Measurements from ENCODE around the gene SLC6A9. TPM values are rescaled to one million over a fixed set of nuclear protein-coding genes. Genes with fewer than 3 reads are reported as not detected.
A peak's percentile ranks its signal among the peaks of the same experiment; 100 is the strongest.

Gene SLC6A9
- total RNA-seq, 1 donor from 2014 or later, result 19.2 TPM

GRCh38 chr1:44040418-44040817 is 9.2 kb upstream of the SLC6A9 start:
- intact Hi-C loops (cut with DNase I), result no loop called here

DNA sequence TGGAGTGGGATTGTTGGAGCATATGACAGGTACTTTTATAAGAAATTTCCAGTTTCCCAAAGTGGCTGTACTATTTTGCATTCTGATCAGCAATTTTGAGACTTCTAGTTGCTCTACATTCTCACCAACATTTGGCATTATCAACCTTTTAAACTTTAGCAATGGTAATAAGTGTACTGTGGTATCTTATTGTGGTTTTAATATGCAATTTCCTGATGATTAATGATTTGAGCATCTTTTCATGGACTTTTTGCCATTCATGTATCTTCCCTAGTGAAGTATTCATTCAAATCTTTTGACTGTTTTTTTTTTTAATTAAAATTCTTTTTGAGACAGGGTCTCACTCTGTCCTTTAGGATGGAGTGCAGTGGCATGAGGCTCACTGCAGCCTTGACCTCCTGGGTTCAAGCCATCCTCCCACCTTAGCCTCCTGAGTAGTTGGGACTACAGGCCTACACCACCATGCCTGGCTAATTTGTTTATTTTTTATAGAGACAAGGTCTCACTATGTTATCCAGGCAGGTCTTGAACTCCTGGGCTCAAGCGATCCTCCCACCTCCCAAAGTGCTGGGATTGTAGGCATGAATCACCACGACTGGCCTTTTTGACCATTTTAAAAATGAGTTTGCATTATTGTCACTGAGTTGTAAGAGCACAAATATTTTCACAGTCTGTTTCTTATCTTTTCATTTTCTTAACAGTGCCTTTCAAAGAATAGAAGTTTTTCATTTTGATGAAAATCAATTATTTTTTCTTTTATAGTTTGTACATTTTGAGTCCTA is 7.8 kb upstream of the SLC6A9 start:
- ATAC-seq (no peak), DNase-seq (no peak)
- no peaks in the 10 kb centered on the region for H3K9me3 ChIP-seq
- peaks cover 12% of the 10 kb centered on the region for H3K4me1 ChIP-seq
- intact Hi-C loops (cut with DNase I), result loop anchor here (5.0 kb wide), 1 partner anchor 37 kb away; no protein-coding TSS in a partner anchor
- no peaks in the 10 kb centered on the region for H3K27me3 ChIP-seq
- no peak overlapping the region for H3K4me3 ChIP-seq
- no peak for TF ChIP-seq CTCF (IDR thresholded peaks at IDR 0.05)
- no peaks in the 10 kb centered on the region for H3K36me3 ChIP-seq
- no peak overlapping the region for H3K27ac ChIP-seq

More at GRCh38 chr1:44040418-44040817, 9.2 kb upstream of the SLC6A9 start:
- ATAC-seq (no peak), DNase-seq (no peak)
- Histone ChIP-seq H3K4me1 (peaks cover 12% of the 10 kb centered on the region), H3K4me3 (no peak overlapping the region), H3K27me3 (no peaks in the 10 kb centered on the region), H3K27ac (no peak overlapping the region), H3K36me3 (no peaks in the 10 kb centered on the region), H3K9me3 (no peaks in the 10 kb centered on the region)
- TF ChIP-seq CTCF (IDR thresholded peaks at IDR 0.05), result no peak

- H3K36me3 ChIP-seq, result no peaks in the 10 kb centered on the region
- H3K4me3 ChIP-seq, result no peak overlapping the region
- no peaks in the 10 kb centered on the region for H3K9me3 ChIP-seq
- H3K27me3 ChIP-seq, result no peaks in the 10 kb centered on the region
- intact Hi-C loops (cut with DNase I), result loop anchor here (5.0 kb wide), 1 partner anchor 35 kb away; no protein-coding TSS in a partner anchor
- H3K27ac ChIP-seq, result no peak overlapping the region
- peaks cover 13% of the 10 kb centered on the region for H3K4me1 ChIP-seq
- ATAC-seq (no peak), DNase-seq (no peak)
- no peak for TF ChIP-seq CTCF (IDR thresholded peaks at IDR 0.05)
These were observed 5.9 kb upstream of the SLC6A9 start for GRCh38 chr1:44037154-44037553.

- H3K27ac ChIP-seq, result peak overlapping the region; percentile 58
- ATAC-seq, result peak; percentile 89
- intact Hi-C loops (cut with DNase I), result loop anchor here (5.0 kb wide), 1 partner anchor 34 kb away; no protein-coding TSS in a partner anchor
These were observed 5.3 kb upstream of the SLC6A9 start for GRCh38 chr1:44036409-44037139.

More at GRCh38 chr1:44036409-44037139, 5.3 kb upstream of the SLC6A9 start:
- H3K27me3 ChIP-seq, result no peaks in the 10 kb centered on the region
- H3K4me3 ChIP-seq, result no peak overlapping the region
- TF ChIP-seq CTCF (IDR thresholded peaks at IDR 0.05), result peak; percentile 83
- DNase-seq, result no peak
- no peaks in the 10 kb centered on the region for H3K9me3 ChIP-seq
- H3K36me3 ChIP-seq, result no peaks in the 10 kb centered on the region
- peaks cover 19% of the 10 kb centered on the region for H3K4me1 ChIP-seq

All from upper lobe of right lung (tissue), 1 donor.